Right lung (tissue), 5 donors: Measurements from ENCODE around the gene REV3L. TPM values are rescaled to one million over a fixed set of nuclear protein-coding genes. Genes with fewer than 3 reads are reported as not detected.
"Not testable (repeated sequence)": the region's sequence is repeated elsewhere in the genome, so short reads cannot be mapped to it uniquely, and the experiment has no call there.

Experiments
- DNase-seq, 2 donors: peaks; one replicate each; pipeline ENCODE4 v3.0.0-alpha.2; 2013
- polyA plus RNA-seq, 5 donors: library from polyadenylated mRNA; unstranded; fragments of 120-200 nt; gene quantifications; one replicate each; pipeline versions ENCODE4 v1.2.1 to v1.2.3, GENCODE V29; 2013; ENCODE audit warnings: inconsistent platforms in 1 of 5, low replicate concordance in 1 of 5; ENCODE audit not compliant: insufficient read length in 5 of 5, insufficient read depth in 1 of 5

REV3L gene
- polyA plus RNA-seq, 5 donors = 45.5 to 67.0 (median 63.9) TPM

DNA sequence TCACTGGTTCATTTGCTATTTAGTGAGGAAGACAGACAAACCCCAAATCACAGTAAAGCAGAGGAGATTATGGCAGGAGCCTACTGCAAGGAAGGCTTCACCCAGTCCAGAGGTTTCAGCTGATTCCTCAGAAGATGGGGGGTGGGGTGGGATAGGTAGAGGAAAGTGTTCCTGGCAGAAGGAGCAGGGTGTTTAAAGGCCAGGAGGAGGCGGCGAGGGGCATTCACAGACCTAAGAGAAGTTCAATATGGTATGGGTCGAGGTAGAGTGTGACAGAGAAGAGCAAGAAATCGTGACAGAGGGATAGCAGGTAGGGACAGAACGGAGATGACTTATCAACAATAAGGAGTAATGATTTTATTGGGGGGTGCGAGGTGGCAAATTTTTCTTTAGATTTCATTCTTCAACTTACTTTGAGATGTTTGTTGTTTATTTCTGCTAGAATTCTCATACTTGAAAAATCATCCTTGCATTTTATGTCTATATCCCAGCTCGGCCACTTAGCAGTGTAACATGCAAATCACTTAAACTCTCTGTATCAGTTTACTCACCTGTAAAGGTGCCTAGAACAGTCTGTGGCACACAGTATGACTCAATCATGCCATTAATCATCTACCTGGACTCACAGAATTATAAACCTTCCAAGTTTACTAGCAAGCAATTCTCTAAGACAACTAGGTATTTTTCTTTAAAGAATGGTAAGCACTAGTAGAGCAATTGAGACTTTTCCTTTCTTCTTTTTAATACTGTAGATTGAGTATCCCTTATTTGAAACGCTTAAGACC lies 176.7 kb downstream of the REV3L start:
- no peak for DNase-seq

DNA sequence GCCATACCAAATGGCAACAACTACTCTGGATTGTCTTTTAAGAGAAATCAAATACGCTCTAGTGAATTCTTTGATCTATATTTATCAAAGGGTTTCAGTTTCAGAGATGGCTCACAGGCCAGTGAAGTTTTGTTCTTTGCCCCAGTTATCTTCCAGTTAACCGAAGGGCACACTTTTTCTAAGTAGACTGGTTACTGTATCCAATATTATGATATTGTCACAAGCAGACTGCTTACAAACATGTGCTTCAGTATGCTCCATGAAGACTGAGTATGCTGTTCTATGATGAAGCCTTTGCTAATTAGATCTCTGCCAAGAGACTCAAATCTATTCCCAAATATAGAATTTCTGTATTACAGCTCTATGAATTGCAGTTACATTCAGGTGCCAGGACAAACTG lies 181.1 kb downstream of the REV3L start:
- DNase-seq = no peak

DNA sequence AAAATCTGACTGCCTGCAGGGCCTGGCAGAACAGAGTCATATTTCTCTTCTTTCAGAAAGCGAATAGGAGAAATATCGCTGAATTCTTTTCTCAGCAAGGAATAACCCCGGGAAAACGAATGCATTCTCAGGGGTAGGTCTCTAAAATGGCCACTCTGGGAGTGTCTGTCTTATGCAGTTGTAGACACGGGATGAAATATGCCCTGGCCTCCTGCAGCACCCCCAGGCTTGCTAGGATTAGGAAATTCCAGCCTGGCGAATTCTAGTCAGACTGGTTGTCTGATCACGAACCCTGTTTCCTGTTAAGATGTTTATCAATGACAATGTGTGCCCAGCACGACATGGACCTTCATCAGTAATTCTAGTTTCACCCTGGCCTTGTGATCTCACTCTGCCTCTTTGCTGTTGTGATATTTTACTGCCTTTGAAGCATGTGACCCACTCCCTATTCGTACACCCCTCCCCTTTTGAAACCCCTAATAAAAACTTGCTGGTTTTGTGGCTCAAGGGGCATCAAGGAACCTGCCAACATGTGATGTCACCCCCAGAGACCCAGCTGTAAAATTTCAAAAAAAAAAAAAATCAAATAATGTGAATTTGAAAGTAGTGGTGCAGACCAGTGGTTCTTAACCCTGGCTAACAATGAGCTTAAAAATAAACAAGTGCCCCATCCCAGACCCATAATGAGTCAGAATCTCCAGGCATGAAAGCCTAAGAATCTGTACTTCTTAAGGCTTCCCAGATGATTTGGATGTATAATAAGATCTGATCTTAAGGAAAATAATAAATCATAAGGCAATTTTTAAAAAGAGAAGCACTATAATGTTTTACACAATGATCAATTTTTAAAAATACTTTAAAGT lies 181.8 kb downstream of the REV3L start:
- not testable (repeated sequence) for DNase-seq

DNA sequence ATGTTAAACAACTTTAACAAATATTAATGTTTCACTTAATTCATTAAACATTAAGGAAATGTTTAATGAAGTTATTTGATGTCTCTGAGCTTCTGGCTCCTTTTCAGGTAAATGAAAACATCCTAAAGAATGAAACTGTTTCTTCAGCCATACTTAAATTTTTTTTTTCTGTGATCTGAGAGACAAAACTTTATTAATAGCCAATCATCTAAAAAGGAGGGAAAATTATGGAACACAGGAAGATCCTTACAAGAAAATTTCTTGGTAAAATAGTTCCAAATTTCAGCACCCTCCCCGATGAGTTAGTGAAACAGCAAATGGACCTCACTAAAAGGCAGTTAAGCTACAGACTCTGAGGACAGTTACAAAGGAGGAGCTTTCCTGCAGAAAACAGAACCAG lies 185.2 kb downstream of the REV3L start:
- DNase-seq = no peak

DNA sequence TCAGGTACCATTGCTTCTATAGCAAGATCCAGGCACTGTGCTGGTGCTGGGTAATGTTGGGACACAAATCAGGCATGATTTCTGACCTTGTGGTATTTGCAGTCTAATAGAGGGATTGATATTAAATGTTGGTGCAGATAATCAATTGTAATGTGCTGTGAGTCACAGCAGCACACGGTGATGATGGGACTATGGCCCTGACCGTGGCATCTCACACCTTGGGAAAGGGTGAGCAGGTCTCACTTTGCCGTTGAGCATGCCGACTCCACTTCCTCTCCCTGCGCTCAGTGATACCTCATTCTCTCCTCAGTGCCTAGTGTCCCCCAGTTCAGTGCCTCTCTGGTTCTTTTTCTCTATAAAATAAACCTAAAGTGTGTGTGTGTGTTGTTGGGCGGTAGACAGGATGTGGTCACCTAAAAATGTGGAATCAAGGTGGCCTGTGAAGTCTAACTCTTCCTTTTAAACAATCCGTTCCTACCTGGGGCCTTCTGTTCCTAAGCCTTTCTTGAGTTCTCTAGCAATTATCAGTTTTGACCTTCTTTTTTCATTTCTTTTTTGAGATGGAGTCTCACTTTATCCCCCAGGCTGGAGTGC lies 188.5 kb downstream of the REV3L start:
- DNase-seq = no peak

GRCh38 chr6:111291336-111292259 lies 191.4 kb downstream of the REV3L start:
- no peak for DNase-seq

DNA sequence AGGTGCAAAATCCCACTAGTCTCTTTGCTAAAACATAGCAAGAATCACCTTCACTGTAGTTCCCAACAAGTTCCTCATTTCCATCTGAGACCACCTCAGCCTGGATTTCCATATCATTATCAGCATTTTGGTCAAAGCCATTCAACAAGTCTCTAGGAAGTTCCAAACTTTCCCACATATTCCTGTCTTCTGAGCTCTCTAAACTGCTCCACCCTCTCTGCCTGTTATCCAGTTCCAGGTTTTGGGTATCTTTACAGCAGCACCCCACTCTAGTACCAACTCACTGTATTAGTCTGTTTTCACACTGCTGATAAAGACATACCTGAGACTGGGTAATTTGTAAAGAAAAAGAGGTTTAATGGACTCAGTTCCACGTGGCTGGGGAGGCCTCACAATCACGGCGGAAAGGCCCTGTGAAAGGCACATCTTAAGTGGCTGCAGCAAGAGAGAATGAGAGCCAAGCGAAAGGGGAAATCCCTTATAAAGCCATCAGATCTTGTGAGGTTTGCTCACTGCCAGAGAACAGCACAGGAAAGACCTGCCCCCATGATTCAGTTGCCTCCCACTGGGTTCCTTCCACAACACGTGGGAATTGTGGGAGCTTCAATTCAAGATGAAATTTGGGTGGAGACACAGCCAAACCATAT lies 192.2 kb downstream of the REV3L start:
- DNase-seq = not testable (repeated sequence)

DNA sequence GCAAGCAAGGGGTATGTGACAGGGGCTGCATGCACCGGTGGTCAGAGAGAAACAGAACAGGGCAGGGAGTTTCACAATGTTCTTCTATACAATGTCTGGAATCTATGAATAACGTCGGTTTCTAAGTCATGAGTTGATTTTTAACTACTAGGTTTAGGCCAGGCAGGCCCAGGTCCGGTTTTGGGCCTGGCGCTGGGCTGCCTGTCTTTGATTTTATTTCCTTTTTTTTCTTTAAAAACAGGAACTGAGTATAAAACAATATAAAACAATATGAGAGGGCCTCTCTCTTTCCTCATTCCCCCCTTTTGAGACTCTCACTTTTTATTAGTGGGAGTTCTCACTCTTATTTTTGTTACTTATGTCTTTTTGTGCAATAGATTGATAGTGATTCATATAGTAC lies 198.7 kb downstream of the REV3L start:
- not testable (repeated sequence) for DNase-seq

DNA sequence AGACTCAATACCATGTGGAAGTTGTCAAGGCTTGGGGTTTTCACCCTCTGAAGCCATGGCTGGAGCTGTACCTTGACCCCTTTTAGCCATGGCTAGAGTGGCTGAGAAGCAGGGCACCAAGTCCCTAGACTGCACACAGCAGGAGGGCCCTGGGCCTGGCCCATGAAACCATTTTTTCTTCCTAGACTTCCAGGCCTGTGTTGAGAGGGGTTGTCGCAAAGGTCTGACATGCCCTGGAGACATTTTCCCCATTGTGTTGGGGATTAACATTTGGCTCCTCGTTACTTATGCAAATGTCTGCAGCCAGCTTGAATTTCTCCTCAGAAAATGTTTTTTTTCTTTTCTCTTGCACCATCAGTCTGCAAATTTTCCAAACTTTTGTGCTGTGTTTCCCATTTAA lies 199.3 kb downstream of the REV3L start:
- DNase-seq = no peak

DNA sequence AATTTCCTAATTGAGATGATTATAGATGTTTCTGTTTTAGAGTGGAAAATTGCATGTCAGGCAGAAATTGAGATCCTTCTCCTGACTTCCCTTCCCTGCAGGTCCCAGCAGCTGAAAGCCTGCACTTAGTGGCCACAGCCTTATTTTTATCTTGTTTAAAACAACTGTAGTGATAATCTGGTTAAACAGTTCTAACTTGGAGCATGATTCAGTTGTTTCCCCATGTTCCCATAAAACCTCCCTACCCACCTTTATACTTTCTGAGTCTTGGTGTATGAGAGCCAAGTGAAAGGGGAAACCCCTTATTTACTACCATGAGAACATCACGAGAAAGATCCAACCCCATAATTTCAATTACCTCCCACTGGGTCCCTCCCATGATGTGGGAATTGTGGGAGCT lies 200.5 kb downstream of the REV3L start:
- no peak for DNase-seq

DNA sequence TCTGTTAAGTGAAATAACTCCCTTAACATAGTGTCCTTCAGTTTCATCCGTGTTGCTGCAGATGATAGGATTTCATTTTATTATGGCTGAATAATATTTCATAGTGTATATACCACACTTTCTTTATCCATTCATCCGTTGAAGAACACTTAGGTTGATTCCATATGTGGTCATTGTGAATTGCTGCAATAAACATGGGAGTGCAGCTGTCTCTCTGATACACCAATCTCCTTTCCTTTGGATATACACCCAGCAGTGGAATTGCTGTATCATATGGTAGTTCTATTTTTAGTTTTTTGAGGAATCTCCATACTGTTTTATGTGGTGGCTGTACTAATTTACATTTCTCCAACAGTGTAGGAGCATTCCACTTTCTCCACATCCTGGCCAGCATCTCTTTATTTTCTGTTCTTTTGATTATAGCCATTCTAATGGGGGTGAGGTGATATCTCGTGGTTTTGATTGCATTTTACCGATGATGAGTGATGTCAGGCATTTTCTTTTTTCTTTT lies 202.5 kb downstream of the REV3L start:
- no peak for DNase-seq

- DNase-seq = no peak
These were observed 204.3 kb downstream of the REV3L start for GRCh38 chr6:111278731-111279130.

DNA sequence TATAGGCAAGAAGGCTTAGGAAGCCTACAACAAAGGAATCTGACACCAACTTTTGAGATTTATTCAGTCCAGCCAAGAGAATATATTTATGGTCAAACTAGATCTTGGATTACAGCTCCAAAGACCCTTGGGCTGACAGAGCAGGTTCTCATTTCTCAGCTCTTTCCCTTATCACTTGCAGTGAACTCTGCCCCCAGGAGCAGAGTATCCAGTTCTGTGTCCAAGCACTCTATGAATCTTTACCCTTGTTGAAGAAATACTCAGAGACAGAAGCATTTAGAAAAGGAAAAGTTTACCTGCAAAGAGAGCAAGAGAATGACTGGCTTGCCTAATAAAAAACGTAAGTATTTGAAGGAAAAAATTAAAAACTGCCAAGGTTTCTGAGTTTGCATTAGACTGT lies 205.2 kb downstream of the REV3L start:
- no peak for DNase-seq

GRCh38 chr6:111276736-111277135 lies 206.3 kb downstream of the REV3L start:
- DNase-seq = no peak

GRCh38 chr6:111276335-111276734 lies 206.7 kb downstream of the REV3L start:
- DNase-seq = no peak

GRCh38 chr6:111274593-111275217 lies 208.3 kb downstream of the REV3L start:
- DNase-seq = no peak

- no peak for DNase-seq
These were observed 212.9 kb downstream of the REV3L start for GRCh38 chr6:111270121-111270520.

- no peak for DNase-seq
These were observed 213.5 kb downstream of the REV3L start for GRCh38 chr6:111269401-111269970.

DNA sequence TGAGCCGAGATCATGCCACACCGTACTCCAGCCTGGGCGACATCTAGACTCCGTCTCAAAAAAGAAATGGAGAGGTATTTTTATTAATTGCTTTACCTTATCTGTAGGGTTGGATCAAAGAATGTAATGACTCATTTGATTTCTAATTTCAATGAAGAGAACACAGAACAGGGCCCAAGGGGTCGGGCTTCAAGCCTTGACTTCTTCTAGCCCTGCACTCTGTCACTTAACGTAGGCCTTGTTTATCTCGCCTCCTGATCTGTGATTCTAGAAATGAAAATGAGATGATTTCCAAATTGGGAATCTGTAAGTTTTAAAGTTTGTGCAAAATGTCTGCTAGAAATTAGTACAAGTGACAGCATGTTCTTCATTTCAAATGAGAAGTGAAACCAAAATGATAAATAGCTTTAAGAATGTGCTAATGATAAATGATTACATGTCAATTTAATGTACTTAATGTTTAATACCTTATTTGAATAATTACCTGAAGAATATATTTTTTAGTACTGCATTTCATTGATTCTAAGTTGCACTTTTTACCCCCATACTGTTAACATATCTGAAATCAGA lies 215.2 kb downstream of the REV3L start:
- no peak for DNase-seq

GRCh38 chr6:111266276-111266675 lies 216.7 kb downstream of the REV3L start:
- DNase-seq = no peak
